Gastrocnemius medialis (tissue), 4 donors: ENCODE measurements around the gene ALOX15.

Source experiments
- CTCF ChIP-seq, 5 experiments: fragments of 450-650 bp in 3 of 5; fragments of 200-600 bp in 2 of 5; sonication (generic) in 2 of 5; IDR thresholded peaks in 4 of 5; conservative IDR thresholded peaks in 1 of 5; 1 replicate in 4 of 5; 2 replicates in 1 of 5; pipeline ENCODE4 v1.5.1; 2016 to 2019; ENCODE audit warnings: antibody characterized with exemption in 5 of 5, mild to moderate bottlenecking in 3 of 5, moderate library complexity in 3 of 5
- POLR2A ChIP-seq, 2 donors: fragments of 450-650 bp; IDR thresholded peaks; one replicate each; pipeline ENCODE4 v1.6.1; 2017; ENCODE audit warnings: antibody characterized with exemption in 2 of 2, mild to moderate bottlenecking in 2 of 2, moderate library complexity in 2 of 2

DNA sequence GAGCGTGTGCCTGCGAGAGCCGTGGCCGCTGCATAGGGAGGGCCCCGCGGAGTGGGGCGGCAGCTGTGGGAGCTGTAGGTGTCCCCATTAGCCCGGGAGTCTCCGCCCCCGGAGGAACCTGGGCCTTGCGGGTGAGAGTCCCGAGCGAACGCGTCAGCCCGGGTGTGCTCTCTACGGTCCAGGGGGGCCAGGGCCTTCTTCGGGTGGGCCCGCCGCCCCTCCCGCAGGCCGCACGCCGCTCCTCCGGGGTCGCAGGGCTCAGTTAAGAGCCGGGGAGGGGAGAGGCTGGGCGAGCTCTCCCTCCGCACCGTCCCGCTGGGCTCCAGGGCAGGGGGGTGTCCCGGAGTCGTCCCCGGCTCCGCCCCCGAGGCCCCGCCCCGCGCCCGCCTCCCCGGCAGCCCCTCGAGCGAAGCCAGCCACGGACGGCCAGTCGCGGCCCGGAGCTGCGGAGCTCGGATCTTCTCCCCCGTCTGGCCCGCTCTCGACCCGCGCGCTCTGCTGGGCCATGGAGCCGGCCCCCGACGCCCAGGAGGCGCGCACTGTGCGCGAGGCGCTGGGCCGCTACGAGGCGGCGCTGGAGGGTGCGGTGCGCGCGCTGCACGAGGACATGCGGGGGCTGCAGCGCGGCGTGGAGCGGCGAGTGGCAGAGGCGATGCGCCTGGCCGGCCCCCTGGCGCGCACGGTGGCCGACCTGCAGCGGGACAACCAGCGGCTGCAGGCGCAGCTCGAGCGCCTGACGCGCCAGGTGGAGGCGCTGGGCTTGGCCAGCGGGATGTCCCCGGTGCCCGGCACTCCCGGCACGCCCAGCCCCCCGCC is 57.2 kb downstream of the ALOX15 start, which contains the start of gene SMTNL2:
- peak in 2 of 5 experiments; percentile 11 to 15 for TF ChIP-seq CTCF (IDR thresholded peaks at IDR 0.05 in 4 of 5, conservative IDR thresholded peaks at IDR 0.05 in 1 of 5)
- TF ChIP-seq POLR2A (IDR thresholded peaks at IDR 0.05): peak; percentile 95 to 96
